Adrenal gland (tissue), 12 donors: ENCODE measurements around the gene PMPCA. TPM values are rescaled to one million over a fixed set of nuclear protein-coding genes. Genes with fewer than 3 reads are reported as not detected.

ENCODE experiments used
- DNase-seq, 7 donors: peaks; one replicate each; pipeline ENCODE4 v3.0.0-alpha.2; 2019 to 2020
- H3K27ac ChIP-seq, 5 donors: fragments of 200-600 bp; sonication (generic) in 4 of 5; 1 replicate in 3 of 5; 2 replicates in 2 of 5; pipeline versions ENCODE4 v1.5.1 to v1.8.0; 2016 to 2020; ENCODE audit warnings: mild to moderate bottlenecking in 1 of 5
- H3K27me3 ChIP-seq: fragments of 200-600 bp; 2 replicates; pipeline ENCODE4 v1.8.0; 2021
- H3K36me3 ChIP-seq, 2 donors: fragments of 200-600 bp; replicated peaks in 1 of 2; 1 replicate in 1 of 2; 2 replicates in 1 of 2; pipeline versions ENCODE4 v1.5.1 to v1.8.0; 2018 to 2022
- H3K4me1 ChIP-seq, 2 donors: fragments of 200-600 bp; replicated peaks in 1 of 2; 1 replicate in 1 of 2; 2 replicates in 1 of 2; pipeline versions ENCODE4 v1.5.1 to v1.8.0; 2018 to 2021
- H3K4me3 ChIP-seq, 4 donors: fragments of 200-600 bp; sonication (generic) in 3 of 4; one replicate each; pipeline ENCODE4 v1.5.1; 2016 to 2018
- H3K9me3 ChIP-seq, 3 donors: fragments of 200-600 bp; sonication (generic) in 1 of 3; replicated peaks in 1 of 3; 1 replicate in 2 of 3; 2 replicates in 1 of 3; pipeline versions ENCODE4 v1.5.1 to v1.8.0; 2016 to 2021
- CTCF ChIP-seq, 6 experiments: fragments of 450-650 bp in 4 of 6; fragments of 200-600 bp in 2 of 6; sonication (generic) in 1 of 6; IDR thresholded peaks; 1 replicate in 5 of 6; 2 replicates in 1 of 6; pipeline versions ENCODE4 v1.5.1 to v1.8.0; 2016 to 2021; ENCODE audit warnings: antibody characterized with exemption in 6 of 6, mild to moderate bottlenecking in 2 of 6, moderate library complexity in 1 of 6
- POLR2A ChIP-seq, 2 donors: fragments of 450-650 bp; IDR thresholded peaks; one replicate each; pipeline ENCODE4 v1.6.1; 2017; ENCODE audit warnings: antibody characterized with exemption in 2 of 2, mild to moderate bottlenecking in 2 of 2, moderate library complexity in 1 of 2
- WGBS, 4 donors: extraction: QIAGEN DNeasy Blood & Tissue Kit in 2 of 4; methylation state at CpG; one replicate each; pipeline versions ENCODE4 v1.1.5 to v1.1.7; 2013 to 2017; 5-methylcytosine and 5-hydroxymethylcytosine counted together
- intact Hi-C, 2 donors: fragments of 100-400 bp; cut with DNase I; formaldehyde crosslinking; loops; one replicate each; pipeline versions ENCODE4 v1.14.1 to v1.15.0; 2022 to 2023
- polyA plus RNA-seq, 3 donors: library from polyadenylated mRNA; stranded (reverse); fragments of 200-250 nt in 2 of 3; fragments of 350-450 nt in 1 of 3; fragmentation: Illumina TruSeq in 1 of 3; extraction: RNeasy Lipid Tissue Mini Kit (QIAGEN cat#74804) in 1 of 3; gene quantifications; one replicate each; pipeline ENCODE4 v1.2.3, GENCODE V29; 2013 to 2014
- total RNA-seq, 9 donors: library from RNA; depleted of rRNA in 4 of 9; stranded (reverse); fragments of >200 nt in 4 of 9; fragments of 120-200 nt in 1 of 9; fragmentation: NEBNext Ultra II Directional in 1 of 9; extraction: Animal tissue kit (Norgen Biotek cat#: 25700) in 1 of 9; gene quantifications; one replicate each; pipeline versions ENCODE4 v1.1.0 to v1.2.4, GENCODE V29; 2013 to 2023
- donor health status: healthy with polysubstance abuse.
- donor health status: Bipolar disorder and iron deficiency.
- donor health status: DM: yes; HTN: yes; CAD: no.
- donor health status: DM: no; HTN: no; CAD: no.
- donor health status: DM: no; HTN: no; CAD: no.
- donor health status: DM: yes; HTN: yes; CAD: no.

The PMPCA gene
- total and polyA plus RNA-seq, 12 donors = 43.4 to 138 (median 81.6) TPM

GRCh38 chr9:136426787-136427186, 16.3 kb downstream of the PMPCA start:
- DNase-seq = no peak
- H3K27me3 ChIP-seq = no peaks in the 10 kb centered on the region
- TF ChIP-seq CTCF (IDR thresholded peaks at IDR 0.05) = no peak
- no peak overlapping the region for H3K4me3 ChIP-seq
- H3K9me3 ChIP-seq = no peaks in the 10 kb centered on the region
- intact Hi-C loops = no loop called here
- WGBS, 4 donors = 88 to 92% (median 90%) methylated on average over 12 of the region's 12 CpGs
- H3K4me1 ChIP-seq = no peaks in the 10 kb centered on the region
- no peak overlapping the region for H3K27ac ChIP-seq
- peaks cover 0 to 35% of the 10 kb centered on the region in 2 donors for H3K36me3 ChIP-seq

- Histone ChIP-seq H3K4me3 (no peak overlapping the region), H3K36me3 (peaks cover 0 to 34% of the 10 kb centered on the region in 2 donors), H3K27ac (no peak overlapping the region), H3K4me1 (no peaks in the 10 kb centered on the region), H3K9me3 (no peaks in the 10 kb centered on the region), H3K27me3 (no peaks in the 10 kb centered on the region)
- no peak for DNase-seq
- 86 to 100% (median 91%) methylated on average over 3 to 21 of the region's 21 CpGs for WGBS, 4 donors
- intact Hi-C loops = no loop called here
- TF ChIP-seq POLR2A (IDR thresholded peaks at IDR 0.05) = no peak
These were observed 18.7 kb downstream of the PMPCA start for GRCh38 chr9:136429075-136429628.

GRCh38 chr9:136429683-136430491, 19.4 kb downstream of the PMPCA start:
- TF ChIP-seq CTCF (IDR thresholded peaks at IDR 0.05) (no peak), POLR2A (IDR thresholded peaks at IDR 0.05) (no peak)
- Histone ChIP-seq H3K36me3 (peaks cover 0 to 28% of the 10 kb centered on the region in 2 donors), H3K27ac (no peak overlapping the region), H3K9me3 (no peaks in the 10 kb centered on the region), H3K4me3 (no peak overlapping the region), H3K4me1 (no peaks in the 10 kb centered on the region), H3K27me3 (no peaks in the 10 kb centered on the region)
- DNase-seq = no peak
- intact Hi-C loops = loop anchor here in 1 of 2 donors (2.0 kb wide), 1 partner anchor 29 kb away; no protein-coding TSS in a partner anchor
- 85 to 92% (median 88%) methylated on average over 10 to 32 of the region's 32 CpGs for WGBS, 4 donors

- H3K4me1 ChIP-seq = no peaks in the 10 kb centered on the region
- H3K9me3 ChIP-seq = no peaks in the 10 kb centered on the region
- H3K4me3 ChIP-seq = no peak overlapping the region
- 90 to 95% (median 93%) methylated on average over 7 to 29 of the region's 29 CpGs for WGBS, 4 donors
- H3K27me3 ChIP-seq = no peaks in the 10 kb centered on the region
- TF ChIP-seq POLR2A (IDR thresholded peaks at IDR 0.05) (no peak), CTCF (IDR thresholded peaks at IDR 0.05) (no peak)
- no peak overlapping the region for H3K27ac ChIP-seq
- intact Hi-C loops = loop anchor here in 1 of 2 donors (2.0 kb wide), 1 partner anchor 28 kb away; no protein-coding TSS in a partner anchor
- no peak for DNase-seq
- H3K36me3 ChIP-seq = peaks cover 0 to 28% of the 10 kb centered on the region in 2 donors
These were observed 20.3 kb downstream of the PMPCA start for GRCh38 chr9:136430588-136431234.
